Measurements from ENCODE around the gene KDM5C. TPM values are rescaled to one million over a fixed set of nuclear protein-coding genes. Genes with fewer than 3 reads are reported as not detected.
A peak's percentile ranks its signal among the peaks of the same experiment; 100 is the strongest.

KDM5C gene
- total and polyA plus RNA-seq, 9 of the 15 experiments (the other 6 are each of a cell fraction or from before 2014, with no cell fraction given): 0.62 to 136 (median 52.4) TPM

- peak; percentile 37; the same call in 1 of the 2 replicates for TF ChIP-seq VEZF1 (CRISPR knock-in tag; IDR thresholded peaks at IDR 0.05)
- TF ChIP-seq ZNF592 (IDR thresholded peaks at IDR 0.05): 0 out of 2 replicates have a peak, but pooled peaks have one; percentile 26
- peak; percentile 71; the same call in 1 of the 2 replicates for TF ChIP-seq SPI1 (IDR thresholded peaks at IDR 0.05; ENCODE audit: borderline replicate concordance, low read depth, low read length)
- 0 out of 2 replicates have a peak, but pooled peaks have one; percentile 30 for TF ChIP-seq ZNF263 (CRISPR knock-in tag; IDR thresholded peaks at IDR 0.05; ENCODE audit: borderline replicate concordance)
Measured at GRCh38 chrX:53266914-53267313, 41.9 kb upstream of the KDM5C start (continued).
